Fibroblast of the aortic adventitia (primary cell): ENCODE results near the gene NTRK3. TPM values are rescaled to one million over a fixed set of nuclear protein-coding genes. Genes with fewer than 3 reads are reported as not detected.
A peak's percentile ranks its signal among the peaks of the same experiment; 100 is the strongest.

Experiments
- DNase-seq: peaks from one replicate; pipeline ENCODE4 v3.0.0-alpha.2; 2010; ENCODE audit warnings: low read depth
- H3K4me3 ChIP-seq: 2 replicates; pipeline ENCODE4 v1.5.1; 2011; ENCODE audit warnings: low read depth, mild to moderate bottlenecking, control low read depth, low read length, moderate library complexity
- CTCF ChIP-seq: IDR thresholded peaks from 2 replicates; pipeline ENCODE4 v1.5.1; 2011; ENCODE audit warnings: mild to moderate bottlenecking, low read length, control low read depth, inconsistent platforms; ENCODE audit not compliant: insufficient read depth
- total RNA-seq: library from RNA; depleted of rRNA; stranded (reverse); fragments of >200 nt; gene quantifications from 2 replicates; pipeline ENCODE4 v1.2.3, GENCODE V29; 2012; ENCODE audit warnings: low replicate concordance

The NTRK3 gene
- total RNA-seq, 1 donor: 19.6 TPM

- no peak for TF ChIP-seq CTCF
Observed at GRCh38 chr15:87952736-87953287, 303.7 kb downstream of the NTRK3 start.

GRCh38 chr15:87949575-87950223, 306.8 kb downstream of the NTRK3 start:
- no peak for DNase-seq
- H3K4me3 ChIP-seq: no peak overlapping the region
- no peak for TF ChIP-seq CTCF

More at GRCh38 chr15:87952736-87953287, 303.7 kb downstream of the NTRK3 start:
- H3K4me3 ChIP-seq: no peak overlapping the region
- no peak for DNase-seq

- H3K4me3 ChIP-seq: no peak overlapping the region
- no peak for TF ChIP-seq CTCF
- no peak for DNase-seq
Observed at GRCh38 chr15:87949151-87949574, 307.4 kb downstream of the NTRK3 start.

GRCh38 chr15:87947560-87947959, 309.0 kb downstream of the NTRK3 start:
- H3K4me3 ChIP-seq: no peak overlapping the region
- no peak for DNase-seq
- no peak for TF ChIP-seq CTCF

GRCh38 chr15:87945246-87945645, 311.3 kb downstream of the NTRK3 start:
- no peak for DNase-seq
- TF ChIP-seq CTCF: no peak
- H3K4me3 ChIP-seq: no peak overlapping the region

- TF ChIP-seq CTCF: no peak
Observed at GRCh38 chr15:87944691-87945090, 311.8 kb downstream of the NTRK3 start.

GRCh38 chr15:87944050-87944449, 312.5 kb downstream of the NTRK3 start:
- no peak for TF ChIP-seq CTCF
- no peak overlapping the region for H3K4me3 ChIP-seq
- peak; percentile 60 for DNase-seq

More at GRCh38 chr15:87944691-87945090, 311.8 kb downstream of the NTRK3 start:
- DNase-seq: no peak
- no peak overlapping the region for H3K4me3 ChIP-seq
